HG02970 (cell line): ENCODE data around the gene AGER.

ENCODE experiments used
- ATAC-seq: cut with Tn5 transposase; IDR thresholded peaks from one replicate; pipeline ENCODE4 v1.9.1; 2021; ENCODE audit warnings: mild to moderate bottlenecking, moderate library complexity, moderate number of reproducible peaks; ENCODE audit not compliant: unreplicated experiment, low FRiP score

Gene AGER

GRCh38 chr6:32174416-32174815 is 9.6 kb downstream of the AGER start:
- ATAC-seq: no peak

GRCh38 chr6:32173051-32173727 is 10.9 kb downstream of the AGER start:
- no peak for ATAC-seq

- ATAC-seq: no peak
Measured at GRCh38 chr6:32171234-32171633, 12.8 kb downstream of the AGER start.

GRCh38 chr6:32170294-32170693 is 13.8 kb downstream of the AGER start:
- ATAC-seq: no peak

GRCh38 chr6:32168807-32169591 is 15.1 kb downstream of the AGER start:
- ATAC-seq: no peak

GRCh38 chr6:32168350-32168749 is 15.7 kb downstream of the AGER start:
- ATAC-seq: no peak

GRCh38 chr6:32167761-32168262 is 16.2 kb downstream of the AGER start:
- no peak for ATAC-seq

GRCh38 chr6:32167154-32167760 is 16.8 kb downstream of the AGER start:
- ATAC-seq: no peak

- no peak for ATAC-seq
Measured at GRCh38 chr6:32166411-32167061, 17.5 kb downstream of the AGER start.

GRCh38 chr6:32164295-32164694 is 19.8 kb downstream of the AGER start, which contains the start of gene EGFL8:
TSS of gene EGFL8 (plus strand) at chr6:32164595. CDS start at chr6:32166166, 1,571 bp downstream.
- ATAC-seq: no peak

- ATAC-seq: no peak
Measured at GRCh38 chr6:32163559-32164258, 20.3 kb downstream of the AGER start.

- no peak for ATAC-seq
Measured at GRCh38 chr6:32158052-32158451, 26.0 kb downstream of the AGER start.

GRCh38 chr6:32156891-32157290 is 27.2 kb downstream of the AGER start:
- no peak for ATAC-seq

- ATAC-seq: no peak
Measured at GRCh38 chr6:32154514-32155161, 29.4 kb downstream of the AGER start.

- ATAC-seq: no peak
Measured at GRCh38 chr6:32153564-32154513, 30.2 kb downstream of the AGER start, which contains the start of gene PPT2. TSS of gene PPT2 (plus strand) at chr6:32154141. CDS start at chr6:32154595, 454 bp downstream.

- no peak for ATAC-seq
Measured at GRCh38 chr6:32152769-32153563, 31.1 kb downstream of the AGER start.

GRCh38 chr6:32151863-32152768 is 31.9 kb downstream of the AGER start, which contains the start of gene PRRT1:
TSS of gene PRRT1 (minus strand) at chr6:32151939. CDS start at chr6:32151827, 112 bp downstream.
- ATAC-seq: no peak
